ENCODE measurements around the gene ERC2.
A peak's percentile ranks its signal among the peaks of the same experiment; 100 is the strongest.

Gene ERC2

GRCh38 chr3:55521064-55521737 lies 947.1 kb downstream of the ERC2 start:
- ChIA-PET CTCF (interaction anchor here (0.6 to 0.9 kb wide), 2 partner anchors 37 to 40 kb away, joined by 3 to 4 read pairs; no protein-coding TSS in a partner anchor), POLR2A (no interaction called here)
- Histone ChIP-seq H3K9me3 (ENCODE audit: control insufficient read depth, insufficient read depth, low read depth, low read length) (no peaks in the 10 kb centered on the region), H3K4me3 (ENCODE audit: low read depth, low read length) (no peak overlapping the region), H3K36me3 (ENCODE audit: control insufficient read depth in 2 of 2, insufficient read depth in 1 of 2, low read length in 2 of 2) (no peaks in the 10 kb centered on the region), H3K27ac (ENCODE audit: extremely low read depth, low read depth, low read length) (no peak overlapping the region), H3K4me1 (ENCODE audit: control insufficient read depth, insufficient read depth, low read length) (peaks cover 15% of the 10 kb centered on the region)
- TF ChIP-seq SP7 (tag by site-specific recombination; IDR thresholded peaks at IDR 0.05) (peak; percentile 85), ZNF791 (tag by site-specific recombination; IDR thresholded peaks at IDR 0.05) (no peak)

- no peaks in the 10 kb centered on the region for H3K9me3 ChIP-seq (ENCODE audit: control insufficient read depth, insufficient read depth, low read depth, low read length)
- CTCF ChIA-PET: interaction anchor here (0.8 to 1.3 kb wide), 3 partner anchors 12 to 228 kb away, joined by 3 to 4 read pairs (median 3); no protein-coding TSS in a partner anchor
Measured at GRCh38 chr3:55519019-55519418, 949.2 kb downstream of the ERC2 start.

GRCh38 chr3:55518451-55518850 lies 949.8 kb downstream of the ERC2 start:
- Histone ChIP-seq H3K36me3 (ENCODE audit: control insufficient read depth in 2 of 2, insufficient read depth in 1 of 2, low read length in 2 of 2) (no peaks in the 10 kb centered on the region), H3K4me1 (ENCODE audit: control insufficient read depth, insufficient read depth, low read length) (peaks cover 25% of the 10 kb centered on the region), H3K9me3 (ENCODE audit: control insufficient read depth, insufficient read depth, low read depth, low read length) (no peaks in the 10 kb centered on the region), H3K4me3 (ENCODE audit: low read depth, low read length) (no peak overlapping the region), H3K27ac (ENCODE audit: extremely low read depth, low read depth, low read length) (no peak overlapping the region)
- ChIA-PET POLR2A (no interaction called here), CTCF (interaction anchor here (0.8 to 1.3 kb wide), 2 partner anchors 11 to 16 kb away, joined by 3 to 4 read pairs; no protein-coding TSS in a partner anchor)
- TF ChIP-seq ZNF561 (tag by site-specific recombination; IDR thresholded peaks at IDR 0.05; ENCODE audit: borderline replicate concordance) (peak; percentile 34; the same call in 1 of the 2 replicates), ZBTB8A (tag by site-specific recombination; IDR thresholded peaks at IDR 0.05) (no peak), ZSCAN23 (tag by site-specific recombination; IDR thresholded peaks at IDR 0.05) (no peak), ZNF549 (tag by site-specific recombination; IDR thresholded peaks at IDR 0.05) (0 out of 2 replicates have a peak, but pooled peaks have one; percentile 26), GLIS1 (tag by site-specific recombination; IDR thresholded peaks at IDR 0.05) (0 out of 2 replicates have a peak, but pooled peaks have one; percentile 9), ZBTB44 (tag by site-specific recombination; IDR thresholded peaks at IDR 0.05) (peak; percentile 54; the same call in 1 of the 2 replicates), PRDM6 (tag by site-specific recombination; IDR thresholded peaks at IDR 0.05) (peak; percentile 89), HIC1 (tag by site-specific recombination; IDR thresholded peaks at IDR 0.05) (no peak), BCL6B (tag by site-specific recombination; IDR thresholded peaks at IDR 0.05) (0 out of 2 replicates have a peak, but pooled peaks have one; percentile 33)

More at GRCh38 chr3:55519019-55519418, 949.2 kb downstream of the ERC2 start:
- no peak overlapping the region for H3K4me3 ChIP-seq (ENCODE audit: low read depth, low read length)
- POLR2A ChIA-PET: no interaction called here
- TF ChIP-seq ZNF654 (tag by site-specific recombination; IDR thresholded peaks at IDR 0.05; ENCODE audit: low read depth) (no peak), ZNF530 (tag by site-specific recombination; IDR thresholded peaks at IDR 0.05; ENCODE audit: low read depth) (no peak), ZNF23 (tag by site-specific recombination; IDR thresholded peaks at IDR 0.05; ENCODE audit: borderline replicate concordance) (no peak), GLIS2 (tag by site-specific recombination; IDR thresholded peaks at IDR 0.05) (no peak), ZNF645 (tag by site-specific recombination; IDR thresholded peaks at IDR 0.05) (no peak), ZFP37 (tag by site-specific recombination; IDR thresholded peaks at IDR 0.05) (no peak), ZNF248 (tag by site-specific recombination; IDR thresholded peaks at IDR 0.05) (no peak), SP7 (tag by site-specific recombination; IDR thresholded peaks at IDR 0.05) (no peak), SCRT1 (tag by site-specific recombination; IDR thresholded peaks at IDR 0.05; ENCODE audit: borderline replicate concordance) (no peak)
- peaks cover 25% of the 10 kb centered on the region for H3K4me1 ChIP-seq (ENCODE audit: control insufficient read depth, insufficient read depth, low read length)
- no peak overlapping the region for H3K27ac ChIP-seq (ENCODE audit: extremely low read depth, low read depth, low read length)
- H3K36me3 ChIP-seq (ENCODE audit: control insufficient read depth in 2 of 2, insufficient read depth in 1 of 2, low read length in 2 of 2): no peaks in the 10 kb centered on the region

All from HEK293 (cell line).